ENCODE measurements around the gene NME7. TPM values are rescaled to one million over a fixed set of nuclear protein-coding genes. Genes with fewer than 3 reads are reported as not detected.

The NME7 gene
- polyA plus RNA-seq, 1 of the 3 experiments (the other 2 are of a cell fraction): 13.7 TPM

- Histone ChIP-seq H3K9me2 (no peaks in the 10 kb centered on the region), H3F3A (replicated peaks; ENCODE audit: insufficient read depth) (peaks cover 36% of the 10 kb centered on the region), H3K27me3 (ENCODE audit: insufficient read depth) (no peaks in the 10 kb centered on the region), H3K4me1 (ENCODE audit: control insufficient read depth in 1 of 2, insufficient read depth in 2 of 2, low read depth in 1 of 2, low read length in 1 of 2) (peaks cover 25 to 50% of the 10 kb centered on the region in 2 experiments), H3K36me3 (replicated peaks in 1 of 2; ENCODE audit: control insufficient read depth in 1 of 2, insufficient read depth in 2 of 2, low read length in 1 of 2) (peaks cover 33 to 43% of the 10 kb centered on the region in 2 experiments), H3K9ac (peak overlapping the region; percentile 85), H2AFZ (ENCODE audit: low read depth) (no peak overlapping the region), H3K9me3 (no peaks in the 10 kb centered on the region), H3K27ac (ENCODE audit: low read depth in 2 of 2, low read length in 1 of 2) (peak overlapping the region; percentile 95 to 97), H4K20me1 (ENCODE audit: insufficient read depth) (no peaks in the 10 kb centered on the region), H3K79me2 (ENCODE audit: insufficient read depth) (peaks cover 87% of the 10 kb centered on the region), H3K4me3 (ENCODE audit: low read depth in 2 of 2, low read length in 1 of 2) (peak overlapping the region; percentile 84 to 85; a peak in 3 of 4 replicates), H3K4me2 (peak overlapping the region; percentile 81)
- CTCF ChIA-PET: interaction anchor here (1.1 to 8.9 kb wide), 8 partner anchors 10 to 671 kb away, joined by 3 to 92 read pairs (median 5); no protein-coding TSS in a partner anchor
- TF ChIP-seq GATA2 (CRISPR knock-in tag; IDR thresholded peaks at IDR 0.05): 0 out of 2 replicates have a peak, but pooled peaks have one; percentile 18
- no peak for TF ChIP-seq IRF3 (IDR thresholded peaks at IDR 0.05; ENCODE audit: low read depth, low read length)
- TF ChIP-seq RCOR1 (IDR thresholded peaks at IDR 0.05; ENCODE audit: low read length): 0 out of 2 replicates have a peak, but pooled peaks have one; percentile 31
- POLR2A ChIA-PET: no interaction called here
- WGBS (ENCODE audit: low lambda C conversion rate): 47% methylated on average over 7 of the region's 7 CpGs
- peak; percentile 38 for DNase-seq
These were observed 256.7 kb downstream of the NME7 start for GRCh38 chr1:169110689-169111447.

- WGBS (ENCODE audit: low lambda C conversion rate): 6% methylated on average over 3 of the region's 3 CpGs
- DNase-seq: no peak
- POLR2A ChIA-PET: no interaction called here
These were observed 257.4 kb downstream of the NME7 start for GRCh38 chr1:169110236-169110635.

More at GRCh38 chr1:169110236-169110635, 257.4 kb downstream of the NME7 start:
- CTCF ChIA-PET: interaction anchor here (1.1 to 8.9 kb wide), 8 partner anchors 9 to 670 kb away, joined by 3 to 92 read pairs (median 4); no protein-coding TSS in a partner anchor
- no peaks in the 10 kb centered on the region for H4K20me1 ChIP-seq (ENCODE audit: insufficient read depth)
- peaks cover 23 to 51% of the 10 kb centered on the region in 2 experiments for H3K4me1 ChIP-seq (ENCODE audit: control insufficient read depth in 1 of 2, insufficient read depth in 2 of 2, low read depth in 1 of 2, low read length in 1 of 2)
- H2AFZ ChIP-seq (ENCODE audit: low read depth): no peak overlapping the region
- TF ChIP-seq RXRA (IDR thresholded peaks at IDR 0.05; ENCODE audit: borderline replicate concordance, low read depth) (no peak), RFX5 (IDR thresholded peaks at IDR 0.05; ENCODE audit: low read length) (no peak), IRF3 (IDR thresholded peaks at IDR 0.05; ENCODE audit: low read depth, low read length) (no peak), PBX3 (IDR thresholded peaks at IDR 0.05) (no peak), FOSL2 (IDR thresholded peaks at IDR 0.05; ENCODE audit: borderline replicate concordance, low read depth) (no peak), POLR2AphosphoS5 (IDR thresholded peaks at IDR 0.05; ENCODE audit: low read depth, low read length) (no peak), TCF12 (IDR thresholded peaks at IDR 0.05) (no peak), GABPA (IDR thresholded peaks at IDR 0.05; ENCODE audit: low read depth) (no peak), JUND (IDR thresholded peaks at IDR 0.05) (no peak), ZBTB33 (IDR thresholded peaks at IDR 0.05; ENCODE audit: borderline replicate concordance, low read depth) (no peak), EP300 (IDR thresholded peaks at IDR 0.05; ENCODE audit: borderline replicate concordance in 1 of 2, low read depth in 1 of 2, low read length in 1 of 2) (no peak), NFIC (IDR thresholded peaks at IDR 0.05; ENCODE audit: borderline replicate concordance) (no peak), YY1 (IDR thresholded peaks at IDR 0.05; ENCODE audit: low read depth) (no peak), SIN3A (IDR thresholded peaks at IDR 0.05; ENCODE audit: borderline replicate concordance, low read depth, low read length) (no peak)
- peak overlapping the region; percentile 85 for H3K9ac ChIP-seq
- peak overlapping the region; percentile 84 to 85 for H3K4me3 ChIP-seq (ENCODE audit: low read depth in 2 of 2, low read length in 1 of 2)
- no peaks in the 10 kb centered on the region for H3K9me3 ChIP-seq
- no peaks in the 10 kb centered on the region for H3K27me3 ChIP-seq (ENCODE audit: insufficient read depth)
- H3K36me3 ChIP-seq (replicated peaks in 1 of 2; ENCODE audit: control insufficient read depth in 1 of 2, insufficient read depth in 2 of 2, low read length in 1 of 2): peaks cover 30 to 37% of the 10 kb centered on the region in 2 experiments
- H3K4me2 ChIP-seq: peak overlapping the region; percentile 81
- H3K27ac ChIP-seq (ENCODE audit: low read depth in 2 of 2, low read length in 1 of 2): peak overlapping the region; percentile 95 to 97
- no peaks in the 10 kb centered on the region for H3K9me2 ChIP-seq
- peaks cover 36% of the 10 kb centered on the region for H3F3A ChIP-seq (replicated peaks; ENCODE audit: insufficient read depth)
- peaks cover 81% of the 10 kb centered on the region for H3K79me2 ChIP-seq (ENCODE audit: insufficient read depth)

Data from SK-N-SH (cell line).